Lung microvascular endothelial cell (primary cell): ENCODE results near the gene ALKBH5. TPM values are rescaled to one million over a fixed set of nuclear protein-coding genes. Genes with fewer than 3 reads are reported as not detected.
A peak's percentile ranks its signal among the peaks of the same experiment; 100 is the strongest.

Experiments used
- DNase-seq, 2 donors: peaks; one replicate each; pipeline versions ENCODE4 v3.0.0 to v3.0.0-alpha.2; 2010; ENCODE audit warnings: low read depth in 2 of 2
- total RNA-seq: library from RNA; depleted of rRNA; stranded (reverse); fragments of >200 nt; gene quantifications from 2 replicates; pipeline ENCODE4 v1.2.1, GENCODE V29; 2014

ALKBH5 gene
- total RNA-seq, 1 donor from 2014 or later = 70.6 TPM

DNA sequence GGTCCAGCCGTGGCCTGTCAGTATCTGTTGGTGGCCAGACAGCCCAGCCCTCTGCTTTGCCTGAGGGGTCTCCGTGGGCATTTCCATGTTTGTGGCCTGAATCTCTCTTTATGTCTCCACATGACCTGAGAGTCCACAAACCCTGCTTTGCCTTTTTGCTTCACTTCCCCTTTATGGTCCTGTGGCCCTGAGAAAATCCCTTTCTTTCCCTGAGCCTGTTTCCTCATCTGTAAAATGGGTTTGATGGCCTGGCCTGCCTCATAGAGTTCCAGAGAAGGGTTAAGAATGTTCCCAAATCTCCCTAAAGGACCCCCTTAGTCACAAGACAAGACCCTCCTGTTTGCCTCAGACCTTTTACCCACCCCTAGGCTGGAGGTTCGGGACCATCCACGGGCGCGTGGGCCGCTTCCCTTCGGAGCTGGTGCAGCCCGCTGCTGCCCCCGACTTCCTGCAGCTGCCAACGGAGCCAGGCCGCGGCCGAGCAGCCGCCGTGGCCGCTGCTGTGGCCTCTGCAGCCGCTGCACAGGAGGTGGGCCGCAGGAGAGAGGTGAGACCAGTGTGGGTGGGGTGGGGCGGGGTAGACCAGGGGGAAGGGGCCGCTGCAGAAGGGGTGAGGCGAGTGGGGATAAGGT lies 26.2 kb upstream of the ALKBH5 start:
- DNase-seq = no peak

DNA sequence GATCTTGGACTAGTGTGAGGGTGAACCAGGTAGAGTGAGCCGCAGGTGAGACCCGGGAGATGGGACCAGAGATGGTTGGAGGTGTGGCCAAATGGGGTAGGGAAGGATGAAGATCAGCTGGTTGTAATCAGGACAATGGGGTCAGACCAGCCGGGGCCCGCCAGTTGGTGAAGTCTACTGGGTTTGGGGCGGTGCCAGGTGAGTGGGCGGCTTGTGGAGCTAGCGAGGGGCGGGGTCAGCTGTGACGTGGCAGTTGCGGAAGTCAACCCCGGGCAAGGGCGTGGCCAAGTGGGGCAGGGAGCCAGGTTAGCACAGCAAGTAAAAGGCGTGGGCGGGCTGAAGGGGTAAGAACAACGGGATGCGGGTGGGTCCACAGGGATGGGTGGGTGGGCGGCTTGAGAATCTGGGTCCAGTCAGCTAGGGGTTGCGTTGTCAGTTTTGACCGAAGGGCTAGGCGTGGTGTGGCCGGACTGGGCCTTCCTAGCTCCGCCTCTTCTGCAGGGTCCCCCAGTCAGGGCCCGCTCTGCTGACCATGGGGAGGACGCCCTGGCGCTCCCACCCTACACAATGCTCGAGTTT lies 25.5 kb upstream of the ALKBH5 start:
- peak; percentile 70 to 92 for DNase-seq

GRCh38 chr17:18159551-18160120 lies 24.0 kb upstream of the ALKBH5 start:
- no peak for DNase-seq

GRCh38 chr17:18160128-18160856 lies 23.3 kb upstream of the ALKBH5 start:
- DNase-seq = no peak

DNA sequence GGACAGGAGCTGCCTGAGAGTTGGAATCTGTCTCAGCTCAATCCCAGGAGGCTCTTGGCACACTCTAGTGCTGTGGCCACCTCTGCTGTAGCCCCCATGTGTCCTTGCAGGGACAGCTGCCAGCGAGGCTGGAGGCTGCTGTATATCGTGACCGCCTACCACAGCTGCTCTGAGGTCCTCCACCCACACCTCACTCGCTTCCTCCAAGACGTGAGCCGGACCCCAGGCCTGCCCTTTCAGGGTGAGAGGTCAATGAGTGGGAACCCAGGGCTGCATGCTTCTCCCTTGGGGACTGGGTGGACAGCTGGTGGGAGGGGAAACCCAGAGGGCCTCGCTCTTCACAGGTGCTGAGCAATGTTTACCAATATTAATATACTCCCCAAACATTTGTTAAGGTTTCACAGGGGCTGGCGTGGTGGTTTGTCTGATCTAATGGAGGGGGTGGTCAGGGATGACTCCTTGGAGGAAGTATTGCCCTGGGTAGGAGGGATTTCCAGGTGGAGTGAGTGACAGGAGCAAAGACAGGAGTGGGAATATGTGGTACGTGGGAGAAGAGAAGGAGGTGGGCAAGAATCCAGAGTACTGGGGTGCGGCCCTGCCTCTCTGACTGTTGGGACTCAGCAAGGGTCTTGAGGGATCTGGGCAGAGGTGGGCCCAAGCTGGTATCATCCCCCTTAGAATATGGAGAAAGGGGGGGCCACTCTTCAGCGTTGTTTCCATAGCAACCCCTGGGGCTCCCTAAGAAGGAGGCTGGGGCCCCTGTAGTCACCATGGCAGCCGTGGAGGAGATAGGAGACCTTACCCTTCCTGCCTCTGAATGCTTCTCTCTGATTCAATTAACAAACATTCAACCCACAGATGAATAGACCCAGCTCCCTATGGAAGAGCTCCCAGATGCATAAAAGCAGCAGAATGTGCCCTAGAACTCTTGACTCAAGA lies 22.2 kb upstream of the ALKBH5 start:
- no peak for DNase-seq

GRCh38 chr17:18163547-18163946 lies 20.1 kb upstream of the ALKBH5 start:
- DNase-seq = no peak

DNA sequence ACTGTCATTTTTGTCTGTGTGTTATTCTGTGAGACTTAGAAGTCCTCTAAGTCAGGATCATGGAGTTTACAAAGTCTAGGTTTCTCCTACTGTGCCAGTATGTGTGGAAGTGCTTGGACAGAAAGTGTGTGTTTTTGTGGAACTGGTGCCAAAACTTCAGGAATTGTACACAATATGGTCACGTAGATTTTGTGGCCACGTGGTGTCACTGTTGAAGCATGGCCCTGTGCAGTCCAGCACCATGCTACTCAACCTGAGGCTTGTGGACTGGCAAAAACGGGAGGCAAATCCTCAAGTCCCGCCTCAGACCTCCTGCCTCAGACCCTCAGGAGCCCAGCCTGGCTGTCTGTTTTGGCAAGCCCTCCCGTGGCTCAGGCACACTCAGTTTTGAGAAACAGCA lies 16.7 kb upstream of the ALKBH5 start:
- peak in 1 of 2 donors; percentile 37 for DNase-seq

GRCh38 chr17:18167421-18167820 lies 16.2 kb upstream of the ALKBH5 start:
- DNase-seq = no peak

GRCh38 chr17:18172531-18173278 lies 10.9 kb upstream of the ALKBH5 start:
- DNase-seq = no peak

- DNase-seq = no peak
Measured at GRCh38 chr17:18173740-18174139, 9.9 kb upstream of the ALKBH5 start.

- DNase-seq = no peak
Measured at GRCh38 chr17:18176176-18176575, 7.5 kb upstream of the ALKBH5 start.

DNA sequence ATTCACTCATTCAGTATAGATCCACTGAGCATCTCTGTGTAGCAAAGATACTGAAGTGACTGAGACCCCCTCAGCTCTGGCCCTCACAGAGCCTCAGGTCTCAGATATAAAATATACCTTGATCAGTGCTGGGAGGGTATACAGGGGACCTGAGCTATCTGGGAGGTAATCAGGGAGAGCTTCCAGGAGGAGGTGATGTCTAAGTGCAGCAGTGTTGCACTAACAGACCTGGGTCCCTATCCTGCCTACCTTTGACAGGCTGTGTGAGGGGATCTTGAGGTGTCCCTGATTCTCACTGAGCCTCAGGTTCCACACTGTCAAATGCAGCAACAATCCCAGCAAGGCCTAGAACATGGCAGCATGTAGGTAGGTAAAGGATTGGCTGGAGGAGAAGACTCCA lies 6.5 kb upstream of the ALKBH5 start:
- no peak for DNase-seq

- no peak for DNase-seq
Measured at GRCh38 chr17:18177722-18178121, 5.9 kb upstream of the ALKBH5 start.

DNA sequence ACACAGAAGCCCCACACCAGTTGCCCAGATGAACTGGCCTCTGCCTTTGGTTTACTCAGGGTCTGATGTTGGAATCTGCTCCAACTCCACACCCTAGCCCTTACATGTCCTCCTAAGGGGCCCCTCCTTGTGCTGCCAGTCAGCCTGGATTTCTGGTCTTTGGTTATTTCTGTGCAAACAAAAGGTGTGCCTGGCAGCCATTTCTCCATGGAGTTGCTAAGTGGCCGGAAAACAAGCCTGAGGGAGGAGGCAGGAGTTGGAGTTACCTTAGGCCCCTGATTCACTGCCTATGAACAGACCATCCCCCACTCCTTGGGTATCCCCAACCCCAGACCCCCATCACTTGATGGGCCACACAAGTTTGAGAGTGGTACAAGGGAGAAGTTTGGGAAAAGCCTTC lies 4.4 kb upstream of the ALKBH5 start:
- no peak for DNase-seq

- DNase-seq = no peak
Measured at GRCh38 chr17:18179804-18180203, 3.8 kb upstream of the ALKBH5 start.

- DNase-seq = no peak
Measured at GRCh38 chr17:18181358-18181757, 2.3 kb upstream of the ALKBH5 start.

DNA sequence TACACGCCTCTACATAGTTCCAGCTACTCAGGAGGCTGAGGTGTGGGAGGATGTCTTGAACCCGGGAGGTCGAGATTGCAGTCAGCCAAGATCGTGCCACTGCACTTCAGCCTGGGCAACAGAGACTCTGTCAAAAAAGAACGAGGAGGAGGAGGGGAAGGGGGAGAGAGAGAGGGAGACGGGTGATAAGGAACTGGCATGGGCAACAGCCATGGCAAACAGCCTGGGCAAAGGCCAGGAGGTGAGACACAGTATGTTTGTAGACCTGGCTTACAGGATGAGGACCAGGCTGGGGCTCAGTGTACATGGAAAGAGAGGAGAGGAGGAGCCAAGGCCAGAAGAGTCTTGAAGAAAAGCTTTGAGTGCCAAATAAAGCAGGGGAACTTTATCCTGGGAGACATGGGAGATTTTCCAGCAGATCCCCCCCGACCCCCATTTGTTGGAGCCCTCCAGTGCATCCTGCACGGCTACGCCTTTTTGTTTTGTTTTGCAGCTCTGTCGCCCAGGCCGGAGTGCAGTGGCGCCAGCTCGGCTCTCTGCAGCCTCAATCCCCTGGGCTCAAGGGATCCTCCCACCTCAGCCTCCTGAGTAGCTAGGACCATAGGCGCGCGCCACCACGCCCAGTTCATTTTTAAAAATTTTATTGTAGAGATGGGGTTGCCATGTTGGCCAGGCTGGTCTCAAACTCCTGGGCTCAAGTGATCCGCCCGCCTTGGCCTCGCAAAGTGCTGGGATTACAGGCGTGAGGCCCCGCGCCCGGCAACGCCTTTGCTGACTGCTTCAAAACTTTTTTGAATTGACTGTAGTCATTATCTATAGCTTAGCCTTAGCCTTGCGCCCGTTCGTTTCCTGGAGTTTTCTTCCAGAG lies 1.3 kb upstream of the ALKBH5 start:
- DNase-seq = no peak

DNA sequence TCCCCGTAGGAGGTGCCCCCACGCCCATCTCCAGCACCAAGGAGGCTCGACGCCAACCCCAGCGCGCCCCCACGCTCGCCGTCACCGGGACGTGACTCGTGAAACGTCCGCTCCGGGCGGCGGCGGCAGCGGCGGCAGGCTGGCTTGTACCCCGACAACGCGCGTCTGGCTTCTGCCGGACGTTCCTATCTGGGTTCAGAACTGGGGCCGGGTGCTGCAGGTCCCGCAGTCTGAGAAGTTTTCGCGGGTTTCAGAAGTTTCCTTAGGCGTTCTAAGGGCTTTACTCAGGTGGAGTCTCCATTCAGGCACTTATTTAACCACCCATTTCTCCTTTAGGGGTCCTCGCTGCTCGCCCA lies 672 bp upstream of the ALKBH5 start:
- peak in 1 of 2 donors; percentile 85 for DNase-seq

DNA sequence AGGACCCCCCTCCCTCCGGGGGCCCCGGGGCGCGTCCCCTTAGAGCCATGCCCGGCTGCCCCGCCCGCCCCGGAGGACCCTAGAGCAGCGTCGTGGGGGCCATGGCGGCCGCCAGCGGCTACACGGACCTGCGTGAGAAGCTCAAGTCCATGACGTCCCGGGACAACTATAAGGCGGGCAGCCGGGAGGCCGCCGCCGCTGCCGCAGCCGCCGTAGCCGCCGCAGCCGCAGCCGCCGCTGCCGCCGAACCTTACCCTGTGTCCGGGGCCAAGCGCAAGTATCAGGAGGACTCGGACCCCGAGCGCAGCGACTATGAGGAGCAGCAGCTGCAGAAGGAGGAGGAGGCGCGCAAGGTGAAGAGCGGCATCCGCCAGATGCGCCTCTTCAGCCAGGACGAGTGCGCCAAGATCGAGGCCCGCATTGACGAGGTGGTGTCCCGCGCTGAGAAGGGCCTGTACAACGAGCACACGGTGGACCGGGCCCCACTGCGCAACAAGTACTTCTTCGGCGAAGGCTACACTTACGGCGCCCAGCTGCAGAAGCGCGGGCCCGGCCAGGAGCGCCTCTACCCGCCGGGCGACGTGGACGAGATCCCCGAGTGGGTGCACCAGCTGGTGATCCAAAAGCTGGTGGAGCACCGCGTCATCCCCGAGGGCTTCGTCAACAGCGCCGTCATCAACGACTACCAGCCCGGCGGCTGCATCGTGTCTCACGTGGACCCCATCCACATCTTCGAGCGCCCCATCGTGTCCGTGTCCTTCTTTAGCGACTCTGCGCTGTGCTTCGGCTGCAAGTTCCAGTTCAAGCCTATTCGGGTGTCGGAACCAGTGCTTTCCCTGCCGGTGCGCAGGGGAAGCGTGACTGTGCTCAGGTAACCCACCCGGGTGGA lies 759 bp downstream of the ALKBH5 start:
- peak; percentile 48 to 51 for DNase-seq
